ENCODE data around the gene SSC5D. TPM values are rescaled to one million over a fixed set of nuclear protein-coding genes. Genes with fewer than 3 reads are reported as not detected.

The SSC5D gene
- total RNA-seq, 1 donor, result 10.7 TPM

- TF ChIP-seq CTCF (IDR thresholded peaks at IDR 0.05; ENCODE audit: insufficient read depth, low read length), result no peak
- no peak overlapping the region for H3K4me3 ChIP-seq (ENCODE audit: low read depth, low read length)
- DNase-seq (ENCODE audit: low read depth), result no peak
These were observed 79.6 kb downstream of the SSC5D start for GRCh38 chr19:55567708-55568328.

Other genes with a start within 250 kb of the SSC5D start
- 39.0 and 41.5 TPM in 2 replicates for gene PPP6R1, start 229.4 kb upstream of the SSC5D start, total RNA-seq (ENCODE audit: low replicate concordance)
- gene HSPBP1, start 208.3 kb upstream of the SSC5D start, total RNA-seq (ENCODE audit: low replicate concordance), result 29.1 and 48.3 TPM in 2 replicates
- 5.2 and 9.0 TPM in 2 replicates for gene BRSK1, start 204.4 kb upstream of the SSC5D start, total RNA-seq (ENCODE audit: low replicate concordance)
- not detected in 2 replicates for gene TMEM150B, start 163.1 kb upstream of the SSC5D start, total RNA-seq (ENCODE audit: low replicate concordance)
- gene KMT5C, start 148.6 kb upstream of the SSC5D start, total RNA-seq (ENCODE audit: low replicate concordance), result 6.7 and 22.2 TPM in 2 replicates
- gene COX6B2, start 133.7 kb upstream of the SSC5D start, total RNA-seq (ENCODE audit: low replicate concordance), result not detected in 2 replicates
- gene GARIN5B, start 125.2 kb upstream of the SSC5D start, total RNA-seq (ENCODE audit: low replicate concordance), result not detected in 2 replicates
- gene IL11, start 118.0 kb upstream of the SSC5D start, total RNA-seq (ENCODE audit: low replicate concordance), result 1.6 and 2.2 TPM in 2 replicates
- gene TMEM190, start 111.6 kb upstream of the SSC5D start, total RNA-seq (ENCODE audit: low replicate concordance), result not detected in 2 replicates
- not detected in 2 replicates for gene TMEM238, start 104.1 kb upstream of the SSC5D start, total RNA-seq (ENCODE audit: low replicate concordance)
- 88.6 and 829 TPM in 2 replicates for gene RPL28, start 102.5 kb upstream of the SSC5D start, total RNA-seq (ENCODE audit: low replicate concordance)
- gene UBE2S, start 80.6 kb upstream of the SSC5D start, total RNA-seq (ENCODE audit: low replicate concordance), result 22.6 and 65.4 TPM in 2 replicates
- not detected in 2 replicates for gene SHISA7, start 45.1 kb upstream of the SSC5D start, total RNA-seq (ENCODE audit: low replicate concordance)
- 24.4 and 41.3 TPM in 2 replicates for gene ISOC2, start 26.8 kb upstream of the SSC5D start, total RNA-seq (ENCODE audit: low replicate concordance)
- not detected in 2 replicates for gene C19orf85, start 23.7 kb upstream of the SSC5D start, total RNA-seq (ENCODE audit: low replicate concordance)
- gene ZNF628, start 11.8 kb upstream of the SSC5D start, total RNA-seq (ENCODE audit: low replicate concordance), result 0.33 and 3.8 TPM in 2 replicates
- gene NAT14, start 3.2 kb upstream of the SSC5D start, total RNA-seq (ENCODE audit: low replicate concordance), result 8.3 and 17.5 TPM in 2 replicates
- gene SBK2, start 48.7 kb downstream of the SSC5D start, total RNA-seq (ENCODE audit: low replicate concordance), result not detected in 2 replicates
- gene SBK3, start 57.1 kb downstream of the SSC5D start, total RNA-seq (ENCODE audit: low replicate concordance), result 0.25 TPM in 1 of 2 replicates, not detected in the other
- 4.4 and 7.9 TPM in 2 replicates for gene ZNF579, start 92.4 kb downstream of the SSC5D start, total RNA-seq (ENCODE audit: low replicate concordance)
- gene FIZ1, start 111.1 kb downstream of the SSC5D start, total RNA-seq (ENCODE audit: low replicate concordance), result 3.5 and 4.7 TPM in 2 replicates
- 1.7 and 10.8 TPM in 2 replicates for gene ZNF524, start 111.9 kb downstream of the SSC5D start, total RNA-seq (ENCODE audit: low replicate concordance)
- 0.08 and 1.5 TPM in 2 replicates for gene ZNF865, start 117.2 kb downstream of the SSC5D start, total RNA-seq (ENCODE audit: low replicate concordance)
- gene ZNF784, start 136.1 kb downstream of the SSC5D start, total RNA-seq (ENCODE audit: low replicate concordance), result 2.8 and 4.8 TPM in 2 replicates
- gene ZNF580, start 152.6 kb downstream of the SSC5D start, total RNA-seq (ENCODE audit: low replicate concordance), result 6.3 and 10.0 TPM in 2 replicates
- 13.9 and 41.5 TPM in 2 replicates for gene ZNF581, start 155.2 kb downstream of the SSC5D start, total RNA-seq (ENCODE audit: low replicate concordance)
- 8.5 and 16.0 TPM in 2 replicates for gene CCDC106, start 159.8 kb downstream of the SSC5D start, total RNA-seq (ENCODE audit: low replicate concordance)
- 69.5 and 71.4 TPM in 2 replicates for gene U2AF2, start 166.6 kb downstream of the SSC5D start, total RNA-seq (ENCODE audit: low replicate concordance)
- gene EPN1, start 186.8 kb downstream of the SSC5D start, total RNA-seq (ENCODE audit: low replicate concordance), result 60.6 and 73.8 TPM in 2 replicates
- not detected in 2 replicates for gene NLRP9, start 250.0 kb downstream of the SSC5D start, total RNA-seq (ENCODE audit: low replicate concordance)

Measured in fibroblast of the aortic adventitia (primary cell).